Naive thymus-derived CD4-positive, alpha-beta T cell (primary cell): ENCODE measurements around the gene P2RX7. TPM values are rescaled to one million over a fixed set of nuclear protein-coding genes. Genes with fewer than 3 reads are reported as not detected.

Experiments
- ATAC-seq: fragments of 150-1000 bp; cut with Tn5 transposase; 2 replicates; pipeline ENCODE4 v1.10.0; 2021; ENCODE audit warnings: mild to moderate bottlenecking, moderate library complexity
- CTCF ChIA-PET: fragments of 350-600 bp; sonication (Branson Sonifier 250); formaldehyde crosslinking; loops from one replicate; lab custom pipeline; 2021; ENCODE audit warnings: antibody characterized with exemption; lab: Charles Lee
- POLR2A ChIA-PET: fragments of 350-600 bp; sonication (Branson Sonifier 250); formaldehyde crosslinking; loops from one replicate; lab custom pipeline; 2021; ENCODE audit warnings: antibody characterized with exemption, inconsistent platforms; lab: Charles Lee
- DNase-seq, 9 donors: peaks; one replicate each; pipeline versions ENCODE4 v3.0.0 to v3.0.0-alpha.2; 2020 to 2022; ENCODE audit warnings: mixed read lengths in 1 of 9
- H3K27ac ChIP-seq: one replicate; pipeline ENCODE4 v1.7.0; 2013; ENCODE audit warnings: mild to moderate bottlenecking, low read depth, low read length, moderate library complexity
- H3K27me3 ChIP-seq, 2 donors: one replicate each; pipeline ENCODE4 v1.7.0; 2013; ENCODE audit warnings: low read length in 2 of 2, mild to moderate bottlenecking in 2 of 2, moderate library complexity in 2 of 2; ENCODE audit not compliant: control insufficient read depth in 2 of 2, insufficient read depth in 2 of 2
- H3K36me3 ChIP-seq, 3 experiments: 1 replicate in 2 of 3; 2 replicates in 1 of 3; pipeline ENCODE4 v1.7.0; 2013; ENCODE audit warnings: low read length in 3 of 3, mild to moderate bottlenecking in 3 of 3, moderate library complexity in 1 of 3; ENCODE audit not compliant: insufficient read depth in 3 of 3, control insufficient read depth in 2 of 3
- H3K4me1 ChIP-seq, 2 donors: one replicate each; pipeline ENCODE4 v1.7.0; 2013; ENCODE audit warnings: low read length in 2 of 2, mild to moderate bottlenecking in 2 of 2, moderate library complexity in 1 of 2; ENCODE audit not compliant: control insufficient read depth in 2 of 2, insufficient read depth in 2 of 2
- H3K4me3 ChIP-seq: 2 replicates; pipeline ENCODE4 v1.7.0; 2013; ENCODE audit warnings: mild to moderate bottlenecking, low read length
- H3K9me3 ChIP-seq, 3 experiments: 1 replicate in 2 of 3; 2 replicates in 1 of 3; pipeline ENCODE4 v1.7.0; 2013; ENCODE audit warnings: low read length in 3 of 3; ENCODE audit not compliant: control insufficient read depth in 2 of 3
- H3K27ac Mint-ChIP-seq, 9 donors: one replicate each; pipeline ENCODE4 v1.8.0; 2020 to 2022; ENCODE audit warnings: mixed read lengths in 9 of 9, mild to moderate bottlenecking in 8 of 9, moderate library complexity in 5 of 9, inconsistent platforms in 2 of 9
- H3K27me3 Mint-ChIP-seq, 5 donors: one replicate each; pipeline ENCODE4 v1.8.0; 2021 to 2022; ENCODE audit warnings: mixed read lengths in 5 of 5, mild to moderate bottlenecking in 1 of 5
- H3K36me3 Mint-ChIP-seq, 5 donors: one replicate each; pipeline ENCODE4 v1.8.0; 2020 to 2022; ENCODE audit warnings: mixed read lengths in 5 of 5, mild to moderate bottlenecking in 3 of 5, inconsistent platforms in 1 of 5
- H3K4me1 Mint-ChIP-seq, 7 donors: one replicate each; pipeline ENCODE4 v1.8.0; 2020 to 2022; ENCODE audit warnings: mixed read lengths in 7 of 7, mild to moderate bottlenecking in 3 of 7, inconsistent platforms in 1 of 7
- H3K4me3 Mint-ChIP-seq, 10 donors: one replicate each; pipeline ENCODE4 v1.8.0; 2020 to 2022; ENCODE audit warnings: mild to moderate bottlenecking in 10 of 10, mixed read lengths in 10 of 10, moderate library complexity in 6 of 10, inconsistent platforms in 2 of 10
- H3K9me3 Mint-ChIP-seq, 11 donors: one replicate each; pipeline ENCODE4 v1.8.0; 2020 to 2022; ENCODE audit warnings: mixed read lengths in 11 of 11, mild to moderate bottlenecking in 4 of 11, inconsistent platforms in 1 of 11, moderate library complexity in 1 of 11
- intact Hi-C, 2 donors: fragments of 100-400 bp; cut with micrococcal nuclease; formaldehyde crosslinking; loops; one replicate each; pipeline ENCODE4 v1.15.1; 2023
- polyA plus RNA-seq, 2 donors: library from polyadenylated mRNA; unstranded; fragments of 300-500 nt; fragmentation: Illumina TruSeq; gene quantifications; one replicate each; pipeline ENCODE4 v1.2.3, GENCODE V29; 2021
- total RNA-seq, 6 experiments: library from RNA in 5 of 6; stranded (reverse) in 5 of 6; gene quantifications; 1 replicate in 5 of 6; 2 replicates in 1 of 6; pipeline ENCODE4 v1.2.3 and lab custom pipeline; 2021 to 2026

The P2RX7 gene
- total and polyA plus RNA-seq, 7 experiments from 2014 or later = 2.0 to 14.7 (median 5.1) TPM

DNA sequence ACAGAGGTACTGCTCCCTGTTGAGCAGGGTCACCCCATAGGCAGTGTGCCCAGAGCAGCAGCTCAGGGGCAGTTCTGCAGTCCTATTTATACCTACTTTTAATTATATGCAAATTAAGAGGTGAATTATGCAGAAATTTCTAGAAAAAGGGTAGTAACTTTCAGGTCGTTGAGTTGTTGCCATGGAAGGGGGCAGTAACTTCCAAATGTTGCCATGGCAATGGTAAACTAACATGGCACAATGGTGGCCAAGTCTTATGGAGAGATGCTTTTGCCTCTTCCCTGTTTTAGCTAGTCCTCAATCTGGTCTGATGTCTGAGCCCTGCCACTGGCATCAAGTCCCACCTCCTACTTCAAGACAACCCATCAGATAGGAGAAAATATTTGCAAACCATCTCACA lies 30.4 kb upstream of the P2RX7 start:
- Mint-ChIP-seq H3K27ac (no peak overlapping the region), H3K27me3 (peaks cover 0 to 25% (median 9%) of the 10 kb centered on the region in 5 donors), H3K36me3 (peaks cover 0 to 15% (median 4%) of the 10 kb centered on the region in 5 donors), H3K9me3 (peaks cover 0 to 17% (median 7%) of the 10 kb centered on the region in 11 donors), H3K4me3 (no peak overlapping the region), H3K4me1 (no peaks in the 10 kb centered on the region)
- CTCF ChIA-PET = interaction anchor here (0.7 to 1.0 kb wide), 3 partner anchors 8 to 38 kb away, joined by 3 to 4 read pairs (median 3); no protein-coding TSS in a partner anchor
- H3K27me3 ChIP-seq = no peaks in the 10 kb centered on the region
- no peaks in the 10 kb centered on the region for H3K4me1 ChIP-seq
- intact Hi-C loops = no loop called here
- H3K27ac ChIP-seq = no peak overlapping the region
- no peak overlapping the region for H3K4me3 ChIP-seq
- POLR2A ChIA-PET = interaction anchor here (0.6 kb wide), 1 partner anchor 310 kb away, joined by 3 read pairs; no protein-coding TSS in a partner anchor
- no peak for DNase-seq
- no peaks in the 10 kb centered on the region for H3K9me3 ChIP-seq
- no peak for ATAC-seq
- no peaks in the 10 kb centered on the region for H3K36me3 ChIP-seq

DNA sequence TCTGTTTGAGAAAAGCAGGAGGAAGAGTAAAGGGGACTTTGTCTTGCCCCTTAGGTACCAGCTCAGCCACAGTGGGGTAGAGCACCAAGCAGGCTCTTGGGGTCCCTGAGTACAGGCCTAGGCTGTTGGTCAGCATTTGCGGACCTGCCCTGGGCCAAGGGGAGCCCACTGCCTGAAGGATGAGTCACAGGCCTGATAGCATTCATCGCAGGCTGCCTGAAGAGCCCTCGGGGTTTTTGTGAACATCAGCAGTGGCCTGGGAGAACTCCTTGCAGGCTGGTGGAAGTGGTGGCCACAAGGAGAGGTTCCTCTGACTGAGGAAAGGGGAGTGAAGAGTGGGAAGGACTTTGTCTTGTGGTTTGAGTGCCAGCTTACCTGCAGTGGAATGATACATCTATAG lies 25.0 kb upstream of the P2RX7 start:
- Mint-ChIP-seq H3K27me3 (peaks cover 0 to 6% (median 0%) of the 10 kb centered on the region in 5 donors), H3K27ac (no peak overlapping the region), H3K4me1 (peaks cover 3 to 12% (median 5%) of the 10 kb centered on the region in 7 donors), H3K36me3 (peaks cover 0 to 10% (median 3%) of the 10 kb centered on the region in 5 donors), H3K4me3 (no peak overlapping the region), H3K9me3 (peaks cover 0 to 11% (median 5%) of the 10 kb centered on the region in 11 donors)
- DNase-seq (no peak), ATAC-seq (no peak)
- POLR2A ChIA-PET = no interaction called here
- Histone ChIP-seq H3K27ac (no peak overlapping the region), H3K9me3 (no peaks in the 10 kb centered on the region), H3K27me3 (no peaks in the 10 kb centered on the region), H3K4me1 (no peaks in the 10 kb centered on the region), H3K4me3 (no peak overlapping the region), H3K36me3 (no peaks in the 10 kb centered on the region)
- CTCF ChIA-PET = no interaction called here
- intact Hi-C loops = no loop called here

DNA sequence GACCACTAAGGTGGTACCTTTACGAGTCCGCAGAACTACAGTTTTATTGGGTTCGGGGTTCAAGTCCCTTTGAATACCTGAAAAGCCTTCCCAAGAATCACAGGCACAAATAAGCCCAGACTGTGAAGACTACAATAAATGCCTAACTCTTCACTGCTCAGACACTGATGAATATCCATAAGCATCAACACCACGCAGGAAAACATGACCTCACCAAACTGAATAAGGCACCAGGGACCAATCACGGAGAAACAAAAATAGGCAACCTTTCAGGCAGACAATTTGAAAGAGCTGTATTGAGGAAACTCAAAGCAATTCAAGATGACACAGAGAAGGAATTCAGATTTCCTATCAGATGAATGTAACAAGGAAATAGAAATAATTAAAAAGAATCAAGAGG lies 24.2 kb upstream of the P2RX7 start:
- Mint-ChIP-seq H3K27ac (no peak overlapping the region), H3K4me1 (peaks cover 3 to 12% (median 5%) of the 10 kb centered on the region in 7 donors), H3K27me3 (peaks cover 0 to 4% (median 0%) of the 10 kb centered on the region in 5 donors), H3K9me3 (peaks cover 0 to 11% (median 5%) of the 10 kb centered on the region in 11 donors), H3K36me3 (peaks cover 0 to 6% (median 0%) of the 10 kb centered on the region in 5 donors), H3K4me3 (no peak overlapping the region)
- Histone ChIP-seq H3K4me1 (no peaks in the 10 kb centered on the region), H3K36me3 (no peaks in the 10 kb centered on the region), H3K9me3 (no peaks in the 10 kb centered on the region), H3K4me3 (no peak overlapping the region), H3K27me3 (no peaks in the 10 kb centered on the region), H3K27ac (no peak overlapping the region)
- ATAC-seq (no peak), DNase-seq (no peak)
- ChIA-PET POLR2A (no interaction called here), CTCF (interaction anchor here (0.7 to 1.1 kb wide), 2 partner anchors 24 to 122 kb away, joined by 3 read pairs; no protein-coding TSS in a partner anchor)
- intact Hi-C loops = no loop called here

DNA sequence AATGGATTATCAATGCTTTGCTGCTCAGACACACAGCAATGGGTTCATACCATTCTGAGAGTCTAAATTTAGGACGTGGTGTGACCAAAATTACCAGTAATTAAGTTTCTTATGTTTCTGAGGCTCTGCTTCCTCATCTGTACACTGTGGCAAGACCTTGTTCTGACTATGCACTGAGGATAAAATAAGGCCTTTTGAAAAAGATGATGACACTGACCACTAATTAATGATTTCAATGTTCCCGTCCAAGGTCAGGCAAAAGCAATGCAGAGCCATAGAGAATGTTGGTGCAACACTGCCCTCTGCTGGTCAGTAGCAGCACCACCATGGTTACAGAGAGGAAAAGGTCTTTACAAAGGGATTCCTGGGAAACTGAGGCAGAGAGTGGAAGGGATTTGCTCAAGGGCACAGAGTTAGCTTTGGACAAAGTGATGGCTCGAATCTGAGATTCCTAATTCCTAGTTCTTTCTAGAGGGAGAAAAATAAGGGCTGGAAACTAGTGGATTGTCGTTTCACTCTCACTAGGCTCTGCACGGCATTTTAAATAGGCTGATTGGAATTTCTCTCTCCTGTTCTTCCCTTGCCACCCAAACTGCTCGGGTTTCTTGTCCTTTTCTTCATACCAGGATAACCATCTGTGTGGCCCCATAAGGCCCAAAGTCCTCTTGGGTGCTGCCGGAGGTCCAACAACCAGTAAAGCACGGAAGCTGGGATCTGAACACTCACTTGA lies 22.3 kb upstream of the P2RX7 start:
- CTCF ChIA-PET = interaction anchor here (0.5 to 2.1 kb wide), 8 partner anchors 8 to 325 kb away, joined by 3 to 15 read pairs (median 4); no protein-coding TSS in a partner anchor
- Mint-ChIP-seq H3K4me1 (peaks cover 3 to 12% (median 5%) of the 10 kb centered on the region in 7 donors), H3K4me3 (no peak overlapping the region), H3K36me3 (no peaks in the 10 kb centered on the region), H3K9me3 (no peaks in the 10 kb centered on the region), H3K27ac (peak overlapping the region in 2 of 9 donors; percentile 1 to 32), H3K27me3 (no peaks in the 10 kb centered on the region)
- DNase-seq (peak; percentile 29 to 69 (median 50)), ATAC-seq (peak; percentile 92)
- POLR2A ChIA-PET = interaction anchor here (0.7 to 1.0 kb wide), 2 partner anchors 10 to 46 kb away, joined by 3 to 5 read pairs; no protein-coding TSS in a partner anchor
- Histone ChIP-seq H3K4me1 (no peaks in the 10 kb centered on the region), H3K4me3 (no peak overlapping the region), H3K27ac (no peak overlapping the region), H3K36me3 (no peaks in the 10 kb centered on the region), H3K9me3 (no peaks in the 10 kb centered on the region), H3K27me3 (no peaks in the 10 kb centered on the region)
- intact Hi-C loops = loop anchor here (1.0 to 2.0 kb wide), 12 partner anchors 14 to 754 kb away; no protein-coding TSS in a partner anchor

DNA sequence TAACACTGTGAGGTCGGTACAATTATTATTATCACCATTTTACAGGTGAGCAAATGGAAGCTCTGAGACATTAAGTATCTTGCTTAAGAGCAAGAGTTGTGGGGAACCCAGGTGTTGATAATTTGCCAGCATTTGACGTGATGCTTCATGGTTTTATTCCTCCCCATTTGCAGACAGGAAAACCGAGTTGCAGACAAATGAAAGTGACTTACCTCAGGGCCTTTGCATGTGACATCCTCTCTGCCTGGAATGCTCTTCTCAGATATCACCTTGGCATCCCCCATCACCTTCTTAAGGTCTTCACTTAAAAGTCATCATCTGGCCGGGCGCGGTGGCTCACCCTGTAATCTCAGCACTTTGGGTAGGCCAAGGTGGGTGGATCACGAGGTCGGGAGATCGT lies 21.0 kb upstream of the P2RX7 start:
- H3K4me1 ChIP-seq = no peaks in the 10 kb centered on the region
- DNase-seq (no peak), ATAC-seq (no peak)
- peaks cover 3 to 12% (median 5%) of the 10 kb centered on the region in 7 donors for H3K4me1 Mint-ChIP-seq
- no peaks in the 10 kb centered on the region for H3K36me3 ChIP-seq
- ChIA-PET POLR2A (no interaction called here), CTCF (interaction anchor here (0.6 to 1.8 kb wide), 3 partner anchors 49 to 316 kb away, joined by 5 to 6 read pairs (median 6); no protein-coding TSS in a partner anchor)
- H3K27ac Mint-ChIP-seq = no peak overlapping the region
- no peak overlapping the region for H3K4me3 ChIP-seq
- no peaks in the 10 kb centered on the region for H3K27me3 Mint-ChIP-seq
- H3K36me3 Mint-ChIP-seq = no peaks in the 10 kb centered on the region
- H3K27ac ChIP-seq = no peak overlapping the region
- H3K4me3 Mint-ChIP-seq = no peak overlapping the region
- intact Hi-C loops = loop anchor here (2.0 kb wide), 3 partner anchors 107 to 465 kb away; no protein-coding TSS in a partner anchor
- H3K27me3 ChIP-seq = no peaks in the 10 kb centered on the region
- H3K9me3 ChIP-seq = no peaks in the 10 kb centered on the region
- H3K9me3 Mint-ChIP-seq = no peaks in the 10 kb centered on the region

DNA sequence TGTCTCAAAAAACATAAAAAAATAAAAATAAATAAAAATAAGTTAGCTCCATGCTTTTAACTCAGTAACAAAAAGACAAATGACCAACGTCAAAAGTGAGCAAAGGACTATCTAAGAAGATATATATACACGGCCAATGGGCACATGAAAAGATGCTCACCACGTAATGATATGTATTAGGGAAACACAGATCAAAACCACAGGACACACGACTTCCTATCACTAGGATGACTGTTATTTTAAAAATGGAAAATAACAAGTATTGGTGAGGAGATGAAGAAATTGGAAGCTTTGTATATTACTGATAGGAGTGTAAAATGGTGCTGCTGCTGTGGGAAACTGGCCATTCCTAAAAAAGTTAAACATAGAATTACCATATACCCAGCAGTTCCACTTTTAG lies 20.2 kb upstream of the P2RX7 start:
- Histone ChIP-seq H3K27me3 (no peaks in the 10 kb centered on the region), H3K4me3 (no peak overlapping the region), H3K4me1 (no peaks in the 10 kb centered on the region), H3K9me3 (no peaks in the 10 kb centered on the region), H3K27ac (no peak overlapping the region), H3K36me3 (no peaks in the 10 kb centered on the region)
- Mint-ChIP-seq H3K4me1 (peaks cover 3 to 12% (median 5%) of the 10 kb centered on the region in 7 donors), H3K27ac (no peak overlapping the region), H3K36me3 (no peaks in the 10 kb centered on the region), H3K27me3 (no peaks in the 10 kb centered on the region), H3K9me3 (no peaks in the 10 kb centered on the region), H3K4me3 (no peak overlapping the region)
- ChIA-PET CTCF (interaction anchor here (0.6 to 1.8 kb wide), 2 partner anchors 50 to 1388 kb away, joined by 4 to 5 read pairs; no protein-coding TSS in a partner anchor), POLR2A (no interaction called here)
- ATAC-seq (no peak), DNase-seq (no peak)
- intact Hi-C loops = no loop called here
